A549 (cell line): ENCODE data around the gene CCND1.

Experiments
- BHLHE40 ChIP-seq: IDR thresholded peaks from 2 replicates; pipeline ENCODE4 v1.6.1; 2012; ENCODE audit warnings: low read depth, low read length, inconsistent platforms
- CHD2 ChIP-seq: fragments of 150-350 bp; IDR thresholded peaks from 2 replicates; pipeline ENCODE4 v1.6.1; 2014; ENCODE audit warnings: low read length; ENCODE audit not compliant: partially characterized antibody
- CHD4 ChIP-seq: fragments of 200-600 bp; sonication (generic); IDR thresholded peaks from 2 replicates; pipeline ENCODE4 v1.6.1; 2016; ENCODE audit warnings: antibody characterized with exemption, mild to moderate bottlenecking, borderline replicate concordance
- EP300 ChIP-seq, 2 experiments: fragments of >200 bp; sonication (Bioruptor Twin); formaldehyde crosslinking; IDR thresholded peaks; 2 replicates in 1 of 2; 3 replicates in 1 of 2; pipeline ENCODE4 v1.6.1; 2016 to 2017
- HDAC2 ChIP-seq: fragments of 200-600 bp; sonication (generic); IDR thresholded peaks from 2 replicates; pipeline ENCODE4 v1.6.1; 2016
- NPAS2 ChIP-seq: fragments of 250-450 bp; sonication (Bioruptor Pico); IDR thresholded peaks from 2 replicates; pipeline ENCODE4 v1.8.0; 2022; ENCODE audit warnings: mild to moderate bottlenecking, moderate library complexity, borderline replicate concordance
- NR3C1 ChIP-seq: fragments of >200 bp; sonication (Bioruptor Twin); formaldehyde crosslinking; IDR thresholded peaks from 3 replicates; pipeline ENCODE4 v1.6.1; 2017
- POLR2A ChIP-seq: IDR thresholded peaks from 2 replicates; pipeline ENCODE4 v1.6.1; 2012; ENCODE audit warnings: mild to moderate bottlenecking, low read length
- RCOR1 ChIP-seq: fragments of 150-350 bp; IDR thresholded peaks from 2 replicates; pipeline ENCODE4 v1.6.1; 2014; ENCODE audit warnings: antibody characterized with exemption, low read length, low read depth
- ZSCAN20 ChIP-seq: fragments of 250-450 bp; sonication (Bioruptor Pico); IDR thresholded peaks from 2 replicates; pipeline ENCODE4 v1.8.0; 2022; ENCODE audit warnings: mild to moderate bottlenecking, moderate library complexity
- TF ChIP-seq, protein P1 (sequence below): fragments of >200 bp; sonication (Bioruptor Twin); formaldehyde crosslinking; IDR thresholded peaks from 3 replicates; pipeline ENCODE4 v1.5.1; 2016
- TF ChIP-seq, protein P2 (sequence below): IDR thresholded peaks from 2 replicates; pipeline ENCODE4 v1.6.1; 2012
- TF ChIP-seq, protein P3 (sequence below): fragments of 250-450 bp; sonication (Bioruptor Pico); IDR thresholded peaks from 2 replicates; pipeline ENCODE4 v1.5.0; 2021; ENCODE audit warnings: mild to moderate bottlenecking, moderate library complexity, borderline replicate concordance

DNA sequence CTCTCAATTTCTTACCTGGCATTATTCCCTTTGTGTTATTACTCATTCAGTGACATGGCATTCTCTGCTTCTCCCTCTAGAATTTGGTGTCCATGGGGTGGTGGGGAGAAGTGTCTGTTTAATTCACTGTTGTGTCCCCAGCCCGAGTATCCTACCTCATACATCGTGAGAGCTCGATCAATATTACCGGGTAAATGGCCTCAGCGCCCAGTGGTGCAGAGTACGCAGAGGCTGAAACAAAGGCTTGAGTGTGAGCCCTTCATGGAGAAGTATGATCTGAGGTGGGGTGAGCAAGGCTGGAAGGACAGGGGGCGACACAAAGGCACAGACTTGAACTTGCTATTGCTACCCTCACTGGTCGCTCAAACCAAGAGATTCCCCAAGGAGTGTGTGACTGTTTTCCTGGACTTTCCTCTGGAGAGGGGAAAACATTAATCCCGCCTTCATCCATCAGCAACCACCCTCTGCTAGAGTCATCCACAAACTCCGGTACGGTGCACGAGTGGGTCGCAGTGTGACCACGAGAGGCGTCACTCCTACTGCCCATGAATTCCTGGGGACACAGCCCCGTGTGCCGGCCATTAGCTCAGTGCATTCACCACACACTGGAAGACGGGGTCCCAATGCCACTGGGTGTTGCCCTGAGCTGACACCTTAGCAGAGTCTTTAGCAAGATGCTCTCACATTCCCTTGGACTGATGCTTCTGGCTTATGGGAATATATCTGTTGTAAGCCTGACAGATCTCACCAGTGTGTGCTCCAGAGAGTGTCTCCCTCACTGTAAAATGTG is 35.0 kb upstream of the CCND1 start:
- TF ChIP-seq, protein P1, sequence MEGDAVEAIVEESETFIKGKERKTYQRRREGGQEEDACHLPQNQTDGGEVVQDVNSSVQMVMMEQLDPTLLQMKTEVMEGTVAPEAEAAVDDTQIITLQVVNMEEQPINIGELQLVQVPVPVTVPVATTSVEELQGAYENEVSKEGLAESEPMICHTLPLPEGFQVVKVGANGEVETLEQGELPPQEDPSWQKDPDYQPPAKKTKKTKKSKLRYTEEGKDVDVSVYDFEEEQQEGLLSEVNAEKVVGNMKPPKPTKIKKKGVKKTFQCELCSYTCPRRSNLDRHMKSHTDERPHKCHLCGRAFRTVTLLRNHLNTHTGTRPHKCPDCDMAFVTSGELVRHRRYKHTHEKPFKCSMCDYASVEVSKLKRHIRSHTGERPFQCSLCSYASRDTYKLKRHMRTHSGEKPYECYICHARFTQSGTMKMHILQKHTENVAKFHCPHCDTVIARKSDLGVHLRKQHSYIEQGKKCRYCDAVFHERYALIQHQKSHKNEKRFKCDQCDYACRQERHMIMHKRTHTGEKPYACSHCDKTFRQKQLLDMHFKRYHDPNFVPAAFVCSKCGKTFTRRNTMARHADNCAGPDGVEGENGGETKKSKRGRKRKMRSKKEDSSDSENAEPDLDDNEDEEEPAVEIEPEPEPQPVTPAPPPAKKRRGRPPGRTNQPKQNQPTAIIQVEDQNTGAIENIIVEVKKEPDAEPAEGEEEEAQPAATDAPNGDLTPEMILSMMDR: no peak
- TF ChIP-seq POLR2A: no peak
- TF ChIP-seq CHD4: no peak
- TF ChIP-seq HDAC2: no peak
- TF ChIP-seq NR3C1: no peak
- TF ChIP-seq, protein P2, sequence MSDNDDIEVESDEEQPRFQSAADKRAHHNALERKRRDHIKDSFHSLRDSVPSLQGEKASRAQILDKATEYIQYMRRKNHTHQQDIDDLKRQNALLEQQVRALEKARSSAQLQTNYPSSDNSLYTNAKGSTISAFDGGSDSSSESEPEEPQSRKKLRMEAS: no peak
- no peak for TF ChIP-seq EP300 (IDR thresholded peaks at IDR 0.05)
- no peak for TF ChIP-seq BHLHE40
- TF ChIP-seq, protein P3, sequence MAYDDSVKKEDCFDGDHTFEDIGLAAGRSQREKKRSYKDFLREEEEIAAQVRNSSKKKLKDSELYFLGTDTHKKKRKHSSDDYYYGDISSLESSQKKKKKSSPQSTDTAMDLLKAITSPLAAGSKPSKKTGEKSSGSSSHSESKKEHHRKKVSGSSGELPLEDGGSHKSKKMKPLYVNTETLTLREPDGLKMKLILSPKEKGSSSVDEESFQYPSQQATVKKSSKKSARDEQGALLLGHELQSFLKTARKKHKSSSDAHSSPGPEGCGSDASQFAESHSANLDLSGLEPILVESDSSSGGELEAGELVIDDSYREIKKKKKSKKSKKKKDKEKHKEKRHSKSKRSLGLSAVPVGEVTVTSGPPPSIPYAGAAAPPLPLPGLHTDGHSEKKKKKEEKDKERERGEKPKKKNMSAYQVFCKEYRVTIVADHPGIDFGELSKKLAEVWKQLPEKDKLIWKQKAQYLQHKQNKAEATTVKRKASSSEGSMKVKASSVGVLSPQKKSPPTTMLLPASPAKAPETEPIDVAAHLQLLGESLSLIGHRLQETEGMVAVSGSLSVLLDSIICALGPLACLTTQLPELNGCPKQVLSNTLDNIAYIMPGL: no peak
- TF ChIP-seq ZSCAN20 (CRISPR knock-in tag): no peak
- no peak for TF ChIP-seq NPAS2 (CRISPR knock-in tag)
- no peak for TF ChIP-seq CHD2
- no peak for TF ChIP-seq RCOR1
